ENCODE results near the gene PAEP.

Gene PAEP

DNA sequence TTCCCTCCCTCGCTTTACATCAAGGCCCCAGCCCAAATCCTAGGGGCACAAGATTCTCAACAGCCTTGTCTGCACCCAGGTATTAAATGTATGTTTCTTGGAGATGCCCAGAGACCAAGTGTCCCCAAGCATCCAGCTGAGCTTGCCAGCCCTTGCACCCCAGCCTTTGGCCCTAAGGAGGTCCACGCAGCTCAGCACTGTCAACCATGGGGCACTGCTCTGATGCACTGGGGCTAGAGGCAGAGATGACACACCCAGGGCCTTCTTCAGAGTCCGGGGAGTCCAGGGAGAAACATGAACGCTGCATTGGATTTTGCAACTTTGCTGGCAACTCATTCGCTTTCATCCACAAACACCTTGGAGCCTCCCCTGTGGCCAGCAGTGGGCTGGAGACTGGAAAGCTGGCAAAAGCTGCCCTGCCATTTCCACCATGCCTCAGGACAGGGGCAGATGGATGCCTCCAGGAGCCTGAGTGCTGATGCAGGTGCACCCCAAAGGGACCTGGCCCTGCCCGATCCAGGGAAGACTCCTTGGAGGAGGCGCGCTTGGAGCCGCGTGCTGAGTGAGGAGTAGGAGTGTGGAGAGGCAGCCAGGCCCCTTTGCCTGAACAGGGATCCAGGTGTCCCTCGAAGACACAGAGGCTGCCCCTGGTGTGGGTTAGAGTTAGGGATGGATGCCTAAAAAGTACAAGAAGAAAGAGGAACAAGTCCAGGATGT is 19.3 kb downstream of the PAEP start:
- DNase-seq: no peak

- no peak for DNase-seq
These were observed 20.3 kb downstream of the PAEP start for GRCh38 chr9:135581636-135582426.

DNA sequence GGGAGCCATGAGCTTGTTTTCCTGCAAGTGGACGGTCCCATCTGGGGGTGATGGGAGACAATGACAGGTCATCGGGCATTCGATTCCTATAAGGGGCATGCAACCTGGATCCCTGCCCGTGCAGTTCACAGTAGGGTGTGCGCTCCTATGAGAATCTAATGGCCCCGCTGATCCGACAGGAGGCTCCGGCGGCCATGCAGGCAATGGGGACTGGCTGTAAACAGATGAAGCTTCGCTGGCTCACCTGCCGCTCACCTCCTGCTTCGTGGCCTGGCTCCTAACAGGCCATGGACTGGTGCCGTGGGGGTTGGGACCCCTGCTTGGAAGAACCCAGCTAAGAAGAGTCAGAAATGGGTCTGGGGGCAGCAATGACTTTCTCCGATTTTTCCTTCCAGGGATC is 21.0 kb downstream of the PAEP start:
- DNase-seq: no peak

DNA sequence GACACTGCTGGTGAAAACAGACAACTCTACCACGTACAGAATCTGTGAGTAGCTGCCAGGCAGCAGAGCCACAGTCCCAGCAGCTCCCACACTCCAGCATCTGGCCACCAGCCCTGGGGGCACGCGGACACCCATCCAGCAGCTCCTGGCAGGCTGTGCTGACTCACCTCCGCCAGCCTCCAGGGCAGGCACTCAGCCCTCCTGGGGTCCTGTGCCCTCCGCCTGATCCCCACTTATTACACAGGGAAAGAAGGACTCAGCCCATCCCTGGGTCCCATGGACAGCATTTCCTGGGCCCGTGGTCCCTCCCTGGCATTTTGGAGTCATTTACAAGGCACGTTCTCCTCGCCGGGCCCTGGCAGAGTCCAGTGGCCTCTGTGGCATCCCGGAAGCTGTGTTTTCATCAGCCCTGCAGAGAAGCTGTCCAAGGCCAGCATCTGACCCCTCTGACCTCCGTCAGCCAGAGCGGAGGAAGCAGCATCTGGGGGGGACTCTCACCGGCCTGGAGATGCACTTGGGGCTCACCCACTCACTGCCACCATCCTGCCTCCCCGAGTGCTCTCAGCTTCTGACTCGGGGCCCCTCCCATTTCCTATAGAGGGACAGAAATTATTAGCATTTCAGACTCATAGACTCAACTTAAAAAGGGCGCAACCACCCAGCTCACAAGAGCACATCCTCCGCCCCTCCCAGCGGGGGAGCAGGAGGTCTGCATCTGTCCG is 21.6 kb downstream of the PAEP start:
- DNase-seq: no peak

- DNase-seq: no peak
These were observed 22.1 kb downstream of the PAEP start for GRCh38 chr9:135583688-135584011.

- DNase-seq: no peak
These were observed 22.8 kb downstream of the PAEP start for GRCh38 chr9:135584371-135584770.

- no peak for DNase-seq
These were observed 23.4 kb downstream of the PAEP start for GRCh38 chr9:135584934-135585333.

DNA sequence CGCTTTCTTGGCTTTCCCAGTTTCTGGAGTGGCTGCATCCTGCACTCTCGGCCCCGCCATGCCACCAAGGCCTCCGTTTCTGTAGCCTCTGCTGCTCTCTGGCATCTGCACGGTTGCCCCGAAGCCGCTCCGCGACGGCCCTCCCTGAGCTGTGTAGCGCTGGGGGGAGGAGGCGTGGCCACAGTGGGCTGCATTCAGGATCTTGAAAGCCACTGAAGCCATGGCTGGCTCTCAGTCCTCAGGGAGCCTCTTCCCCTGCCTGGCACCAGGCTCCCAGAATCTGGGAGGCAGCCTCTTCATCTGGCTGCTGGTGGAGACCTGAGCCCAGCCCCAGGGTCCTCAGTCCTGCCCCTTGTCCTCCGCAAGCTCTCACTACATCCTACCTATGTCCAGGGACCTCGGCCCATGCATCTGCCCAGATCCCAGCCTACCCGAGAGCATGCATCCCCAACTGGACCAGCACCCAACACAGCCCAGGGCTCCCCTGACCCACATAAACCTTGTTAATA is 25.1 kb downstream of the PAEP start:
- DNase-seq: no peak

DNA sequence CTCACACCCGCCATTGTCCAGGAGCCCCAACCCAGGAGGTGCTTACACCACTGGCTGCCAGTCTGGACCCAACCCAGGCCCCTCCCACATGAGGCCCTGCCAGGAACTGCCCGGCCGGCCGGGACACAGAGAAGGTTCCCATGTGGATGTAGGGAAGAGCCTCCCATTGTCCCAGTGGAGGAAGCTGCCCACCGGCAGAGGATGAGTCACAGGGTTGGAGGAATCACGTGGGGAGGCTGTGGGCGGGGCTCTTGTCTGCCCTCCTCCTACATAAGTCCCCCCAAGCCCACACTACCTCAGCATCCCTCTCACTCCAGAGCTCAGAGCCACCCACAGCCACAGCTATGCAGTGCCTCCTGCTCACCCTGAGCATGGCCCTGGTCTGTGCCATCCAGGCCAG is 26.1 kb downstream of the PAEP start:
- DNase-seq: no peak

DNA sequence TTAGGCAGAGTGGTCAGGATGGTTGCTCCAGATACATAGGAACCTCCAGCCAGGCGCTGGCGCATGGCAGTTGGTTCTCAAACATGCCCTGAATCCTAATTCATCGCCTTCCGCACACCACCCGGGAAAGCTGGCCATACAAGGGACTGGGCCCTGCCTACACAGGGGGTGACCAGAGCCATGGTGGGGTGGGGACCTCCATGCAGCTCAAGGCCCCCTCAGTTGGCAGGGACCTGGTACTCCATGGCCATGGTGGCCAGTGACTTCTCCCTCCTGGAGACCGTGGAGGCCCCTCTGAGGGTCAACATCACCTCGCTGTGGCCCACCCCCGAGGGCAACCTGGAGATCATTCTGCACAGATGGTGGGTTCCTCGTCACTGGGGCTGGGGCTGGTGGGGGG is 26.8 kb downstream of the PAEP start:
- DNase-seq: no peak

DNA sequence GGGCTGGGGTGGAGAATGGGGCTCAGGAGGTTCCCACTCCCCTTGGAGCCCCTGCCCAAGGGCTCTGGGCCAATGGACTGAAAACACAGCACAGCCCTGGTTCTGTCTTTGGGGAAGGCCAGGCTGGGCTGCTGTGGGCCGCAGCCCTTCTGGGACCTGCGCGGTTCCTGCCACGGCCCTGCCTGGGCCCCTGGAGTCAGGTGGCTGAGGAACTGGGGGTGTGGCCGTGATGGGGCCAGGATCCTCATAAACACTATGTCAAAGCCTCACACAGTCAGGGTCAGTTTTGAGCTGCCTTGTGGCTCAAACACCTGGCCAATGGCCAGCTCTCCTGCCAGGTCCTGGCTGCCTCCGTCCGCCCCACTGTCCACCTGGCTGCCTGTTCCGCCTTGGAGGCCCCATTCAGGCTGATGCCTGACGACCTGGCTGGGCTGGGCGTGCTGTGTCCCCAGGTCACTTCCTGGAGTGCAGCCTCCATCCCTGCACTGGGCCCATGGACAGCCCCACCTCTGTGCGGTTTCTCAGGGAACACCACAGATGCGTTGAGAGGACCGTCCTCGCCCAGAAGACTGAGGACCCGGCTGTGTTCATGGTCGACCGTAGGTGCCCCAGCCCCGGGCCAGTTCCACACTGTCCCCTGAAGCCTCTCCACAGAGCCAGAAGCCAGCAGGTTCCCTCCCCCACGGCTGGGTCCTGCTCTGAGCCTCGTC is 27.5 kb downstream of the PAEP start:
- DNase-seq: no peak

DNA sequence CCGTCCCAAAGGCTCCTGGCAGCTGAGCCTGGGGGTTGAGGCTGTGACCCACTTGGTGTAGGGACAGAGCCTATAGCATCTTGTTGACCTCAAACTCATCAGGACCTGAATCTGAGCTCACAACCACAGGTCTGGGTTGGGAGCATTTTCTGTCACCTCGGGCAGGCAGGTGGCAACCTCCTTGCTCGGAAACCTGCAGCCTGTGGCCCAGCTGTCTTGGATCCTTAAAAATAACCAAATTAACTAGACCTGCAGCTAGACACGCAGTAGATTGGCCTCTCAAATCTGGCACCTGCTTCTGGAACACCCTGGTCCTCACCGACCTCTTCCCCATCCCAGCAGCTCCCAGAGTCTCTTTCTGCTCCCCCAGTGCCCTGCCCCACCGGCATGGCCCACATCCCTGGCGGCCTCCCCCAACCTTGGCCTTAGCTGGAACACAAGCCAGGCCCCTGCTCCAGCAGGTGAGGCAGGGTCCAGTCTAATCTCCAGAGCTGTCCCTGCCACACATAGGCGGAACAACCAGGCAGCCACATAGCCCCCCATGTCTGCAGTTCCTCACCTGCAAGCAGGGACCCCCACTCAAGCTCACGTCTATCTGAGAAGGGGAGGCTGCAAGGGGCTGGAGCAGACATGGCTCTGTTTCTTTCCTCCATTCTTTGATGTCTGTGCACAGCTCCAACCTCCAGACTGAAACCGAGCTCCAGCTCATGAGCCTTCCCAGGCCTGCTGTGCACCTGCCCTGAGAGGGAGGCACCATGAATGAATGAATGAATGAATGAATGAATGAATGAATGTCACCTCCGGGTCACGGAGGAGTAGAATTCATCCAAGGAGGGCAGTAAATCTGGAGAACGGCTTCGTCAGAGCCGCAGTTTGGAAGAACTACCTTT is 28.3 kb downstream of the PAEP start:
- DNase-seq: no peak

DNA sequence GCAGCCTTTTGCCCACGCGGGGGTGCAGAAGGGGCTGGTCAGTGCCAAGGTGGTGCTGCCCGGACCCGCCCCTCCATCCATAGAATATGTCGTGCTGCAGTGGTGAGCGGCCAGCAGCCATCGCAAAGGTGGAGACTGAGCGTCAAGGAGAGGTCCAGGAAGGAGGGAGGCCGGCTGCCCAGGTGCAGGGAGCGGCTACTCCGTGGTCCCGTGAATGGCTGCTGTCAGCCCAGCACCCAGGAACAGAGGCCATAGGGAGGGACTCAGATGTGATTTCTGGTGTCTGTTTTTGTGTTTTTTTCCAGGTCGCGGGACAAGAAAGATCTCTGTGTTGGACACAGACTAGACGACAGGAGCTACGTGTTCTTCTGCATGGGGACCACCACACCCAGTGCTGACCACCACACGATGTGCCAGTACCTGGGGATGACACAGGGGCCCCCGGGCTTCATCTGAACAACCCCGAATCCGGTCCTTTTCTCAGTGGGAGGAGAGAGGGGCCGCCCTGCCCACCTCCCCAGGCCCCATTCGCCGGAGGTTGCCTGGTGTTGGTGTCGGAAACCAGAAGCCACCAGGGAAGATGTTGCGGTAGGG is 29.0 kb downstream of the PAEP start:
- no peak for DNase-seq

- no peak for DNase-seq
These were observed 30.2 kb downstream of the PAEP start for GRCh38 chr9:135591506-135592330.

GRCh38 chr9:135592331-135592590 is 30.7 kb downstream of the PAEP start:
- no peak for DNase-seq

- no peak for DNase-seq
These were observed 31.1 kb downstream of the PAEP start for GRCh38 chr9:135592625-135593024.

DNA sequence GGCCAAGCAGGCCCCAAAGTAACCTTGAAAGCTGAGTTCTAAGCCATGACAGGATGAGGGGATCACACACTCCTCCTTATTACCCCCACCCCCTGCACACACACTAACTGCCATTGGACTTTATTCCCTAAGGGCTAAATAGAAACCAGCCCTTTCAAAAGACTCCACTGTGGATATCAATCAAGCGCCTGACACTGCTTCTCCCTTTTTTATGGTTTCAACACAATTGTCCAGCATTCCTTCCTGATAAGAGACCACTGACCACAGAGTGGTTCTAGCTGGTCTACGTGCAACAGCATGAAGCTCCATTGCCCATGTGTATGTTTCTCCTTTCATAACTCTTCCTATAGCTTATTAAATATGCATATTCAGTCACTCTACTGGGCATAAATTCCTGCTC is 34.7 kb downstream of the PAEP start:
- no peak for DNase-seq

DNA sequence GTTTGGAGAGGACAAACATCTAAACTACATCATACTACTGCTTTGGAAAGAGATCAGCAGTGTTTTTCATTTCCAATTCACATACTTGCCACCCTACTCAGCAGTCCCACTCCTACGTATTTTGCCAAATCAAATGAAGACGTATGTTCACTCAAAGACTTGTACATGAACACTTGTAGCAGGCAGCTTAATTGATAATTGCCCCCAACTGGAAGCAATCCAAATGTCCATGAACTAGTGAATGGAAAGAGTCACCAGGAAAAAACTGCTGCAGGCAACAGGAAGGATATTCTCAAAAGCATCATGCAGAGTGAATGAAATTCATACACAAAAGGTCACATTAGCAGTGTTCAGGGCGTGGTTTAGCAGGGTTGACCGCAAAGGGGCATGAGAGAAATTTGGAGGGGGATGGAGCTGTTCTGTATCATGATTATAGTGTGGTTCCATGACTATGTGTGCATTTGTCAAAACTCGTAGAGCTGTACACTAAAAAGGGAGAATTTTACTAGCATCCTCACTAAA is 38.8 kb downstream of the PAEP start:
- no peak for DNase-seq

DNA sequence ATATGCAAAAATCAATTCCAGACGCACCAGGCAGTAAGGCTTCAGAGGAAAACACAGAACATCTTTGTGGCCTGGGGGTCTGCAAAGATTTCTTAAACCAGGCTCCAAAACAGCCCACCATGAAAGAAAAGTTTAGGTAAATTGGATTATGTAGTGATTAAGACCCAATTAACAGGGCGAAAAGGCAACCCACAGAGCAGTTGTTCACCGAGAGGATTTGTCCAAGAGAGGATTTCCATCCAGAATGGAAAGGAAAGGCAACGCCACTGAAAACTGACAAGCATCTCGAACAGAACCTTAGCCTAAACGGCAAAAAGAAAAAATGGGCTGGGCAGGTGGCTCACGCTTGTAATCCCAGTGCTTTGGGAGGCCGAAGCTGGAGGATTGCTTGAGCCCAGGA is 40.4 kb downstream of the PAEP start:
- no peak for DNase-seq

DNA sequence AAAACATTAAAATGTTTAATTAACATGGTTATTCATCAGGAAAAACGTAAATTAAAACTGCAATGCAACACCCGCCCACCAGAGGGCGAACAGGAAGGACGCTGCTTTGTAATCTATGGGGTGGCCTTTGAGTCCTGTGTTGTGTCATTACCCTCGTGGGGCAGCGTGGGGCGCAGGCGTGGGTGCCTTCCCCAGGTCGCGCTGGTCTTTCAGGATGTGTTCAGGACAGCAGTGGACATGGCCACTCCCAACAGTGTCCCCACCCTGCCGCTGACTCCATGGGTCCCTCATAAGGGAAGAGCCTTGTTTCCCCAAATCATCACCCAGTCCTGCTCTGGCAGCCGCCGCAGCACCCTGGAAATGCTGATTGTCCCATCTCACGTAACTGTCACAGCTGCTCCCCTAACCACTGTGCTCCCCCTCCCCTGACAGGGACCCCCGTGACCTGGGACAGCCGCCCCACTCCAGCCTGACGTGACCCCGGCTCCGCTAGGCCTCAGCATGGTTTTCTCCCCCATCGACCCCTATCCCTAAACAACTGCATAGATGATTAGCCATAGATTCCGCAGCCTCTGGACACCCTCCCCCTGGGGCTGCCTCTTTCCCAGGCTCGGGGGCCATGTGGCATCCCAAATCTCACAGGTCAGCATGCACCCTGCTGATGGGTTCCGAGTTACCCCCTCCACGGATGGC is 41.4 kb downstream of the PAEP start:
- peak; percentile 61 for DNase-seq
